Uterus (tissue), 2 donors: ENCODE data around the gene LINGO4.

ENCODE experiments used
- POLR2A ChIP-seq, 2 donors: fragments of 450-650 bp; IDR thresholded peaks; one replicate each; pipeline ENCODE4 v1.6.1; 2016; ENCODE audit warnings: antibody characterized with exemption in 2 of 2, mild to moderate bottlenecking in 1 of 2, moderate library complexity in 1 of 2
- TF ChIP-seq, protein P1 (sequence below), 4 experiments: fragments of 200-600 bp in 2 of 4; fragments of 450-650 bp in 2 of 4; sonication (generic) in 2 of 4; IDR thresholded peaks; one replicate each; pipeline ENCODE4 v1.5.1; 2016 to 2019; ENCODE audit warnings: antibody characterized with exemption in 4 of 4, mild to moderate bottlenecking in 2 of 4, moderate library complexity in 1 of 4

DNA sequence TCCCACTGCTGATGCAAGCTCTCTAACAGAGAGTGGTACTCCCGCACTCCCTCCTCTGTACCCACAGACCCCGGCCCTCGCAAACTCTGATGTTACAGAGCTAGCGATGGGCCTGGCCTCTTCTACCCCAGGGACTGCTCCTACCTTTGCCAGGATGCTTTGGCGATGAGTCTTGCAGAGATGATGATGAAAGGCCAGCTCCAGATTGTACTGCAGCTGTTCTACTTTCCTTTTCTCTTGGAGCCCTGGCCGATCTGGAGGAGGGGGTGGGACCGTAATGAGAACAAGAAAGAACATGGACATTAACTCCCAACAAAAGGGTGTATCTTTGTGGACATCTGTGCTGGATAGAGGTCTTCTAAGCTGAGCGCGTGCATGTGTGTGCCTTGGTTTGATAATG is 6.0 kb upstream of the LINGO4 start:
- TF ChIP-seq POLR2A (IDR thresholded peaks at IDR 0.05): no peak
- TF ChIP-seq, protein P1, sequence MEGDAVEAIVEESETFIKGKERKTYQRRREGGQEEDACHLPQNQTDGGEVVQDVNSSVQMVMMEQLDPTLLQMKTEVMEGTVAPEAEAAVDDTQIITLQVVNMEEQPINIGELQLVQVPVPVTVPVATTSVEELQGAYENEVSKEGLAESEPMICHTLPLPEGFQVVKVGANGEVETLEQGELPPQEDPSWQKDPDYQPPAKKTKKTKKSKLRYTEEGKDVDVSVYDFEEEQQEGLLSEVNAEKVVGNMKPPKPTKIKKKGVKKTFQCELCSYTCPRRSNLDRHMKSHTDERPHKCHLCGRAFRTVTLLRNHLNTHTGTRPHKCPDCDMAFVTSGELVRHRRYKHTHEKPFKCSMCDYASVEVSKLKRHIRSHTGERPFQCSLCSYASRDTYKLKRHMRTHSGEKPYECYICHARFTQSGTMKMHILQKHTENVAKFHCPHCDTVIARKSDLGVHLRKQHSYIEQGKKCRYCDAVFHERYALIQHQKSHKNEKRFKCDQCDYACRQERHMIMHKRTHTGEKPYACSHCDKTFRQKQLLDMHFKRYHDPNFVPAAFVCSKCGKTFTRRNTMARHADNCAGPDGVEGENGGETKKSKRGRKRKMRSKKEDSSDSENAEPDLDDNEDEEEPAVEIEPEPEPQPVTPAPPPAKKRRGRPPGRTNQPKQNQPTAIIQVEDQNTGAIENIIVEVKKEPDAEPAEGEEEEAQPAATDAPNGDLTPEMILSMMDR (IDR thresholded peaks at IDR 0.05): no peak
